Vagina (tissue), 2 donors: ENCODE results near the gene NDRG2. TPM values are rescaled to one million over a fixed set of nuclear protein-coding genes. Genes with fewer than 3 reads are reported as not detected.
A peak's percentile ranks its signal among the peaks of the same experiment; 100 is the strongest.
"Not testable (repeated sequence)": the region's sequence is repeated elsewhere in the genome, so short reads cannot be mapped to it uniquely, and the experiment has no call there.

ENCODE experiments used
- DNase-seq, 2 donors: peaks; one replicate each; pipeline ENCODE4 v3.0.0-alpha.2; 2017; ENCODE audit errors: extremely low spot score in 2 of 2
- H3K27ac ChIP-seq: fragments of 200-600 bp; sonication (generic); one replicate; pipeline ENCODE4 v1.5.1; 2019
- H3K27me3 ChIP-seq: fragments of 200-600 bp; sonication (generic); one replicate; pipeline ENCODE4 v1.5.1; 2019
- H3K36me3 ChIP-seq, 2 donors: fragments of 200-600 bp; sonication (generic); one replicate each; pipeline ENCODE4 v1.5.1; 2017 to 2019
- H3K4me1 ChIP-seq: fragments of 200-600 bp; sonication (generic); one replicate; pipeline ENCODE4 v1.5.1; 2019
- H3K4me3 ChIP-seq, 2 donors: fragments of 200-600 bp; sonication (generic); 1 replicate in 1 of 2; 2 replicates in 1 of 2; pipeline ENCODE4 v1.5.1; 2016 to 2019
- H3K9me3 ChIP-seq: fragments of 200-600 bp; sonication (generic); one replicate; pipeline ENCODE4 v1.5.1; 2019
- CTCF ChIP-seq, 3 experiments: fragments of 450-650 bp in 2 of 3; fragments of 200-600 bp in 1 of 3; sonication (generic) in 1 of 3; IDR thresholded peaks; one replicate each; pipeline ENCODE4 v1.5.1; 2017 to 2019; ENCODE audit warnings: antibody characterized with exemption in 3 of 3, mild to moderate bottlenecking in 2 of 3, moderate library complexity in 2 of 3
- POLR2A ChIP-seq, 2 donors: fragments of 450-650 bp; IDR thresholded peaks; one replicate each; pipeline ENCODE4 v1.6.1; 2017; ENCODE audit warnings: antibody characterized with exemption in 2 of 2, mild to moderate bottlenecking in 2 of 2, moderate library complexity in 2 of 2
- POLR2AphosphoS5 ChIP-seq, 2 donors: sonication (generic); formaldehyde crosslinking; IDR thresholded peaks; one replicate each; pipeline ENCODE4 v1.9.0; 2017; ENCODE audit warnings: antibody characterized with exemption in 2 of 2, mild to moderate bottlenecking in 2 of 2, low read depth in 1 of 2; ENCODE audit not compliant: insufficient read depth in 1 of 2
- intact Hi-C: fragments of 100-400 bp; cut with DNase I; formaldehyde crosslinking; loops from one replicate; pipeline ENCODE4 v1.15.1; 2023
- total RNA-seq: library from RNA; depleted of rRNA; stranded (reverse); fragments of >200 nt; gene quantifications from one replicate; pipeline ENCODE4 v1.2.3, GENCODE V29; 2016

The NDRG2 gene
- total RNA-seq, 1 donor from 2014 or later: 307 TPM

GRCh38 chr14:21011136-21011535, 13.7 kb downstream of the NDRG2 start:
- DNase-seq: no peak
- H3K27me3 ChIP-seq: no peaks in the 10 kb centered on the region
- H3K4me3 ChIP-seq: no peak overlapping the region
- peak overlapping the region; percentile 23 for H3K27ac ChIP-seq
- intact Hi-C loops: no loop called here
- H3K36me3 ChIP-seq: no peaks in the 10 kb centered on the region
- no peaks in the 10 kb centered on the region for H3K9me3 ChIP-seq
- no peaks in the 10 kb centered on the region for H3K4me1 ChIP-seq
- TF ChIP-seq POLR2A (IDR thresholded peaks at IDR 0.05): no peak

- DNase-seq, H3K36me3 ChIP-seq, H3K4me3 ChIP-seq, H3K9me3 ChIP-seq, H3K27me3 ChIP-seq, intact Hi-C loops, H3K4me1 ChIP-seq: not testable (repeated sequence)
- H3K27ac ChIP-seq: peak overlapping the region; percentile 52
Measured at GRCh38 chr14:21009721-21010120, 15.1 kb downstream of the NDRG2 start.

GRCh38 chr14:21003788-21004346, 21.0 kb downstream of the NDRG2 start:
- H3K9me3 ChIP-seq: no peaks in the 10 kb centered on the region
- intact Hi-C loops: loop anchor here (5.0 kb wide), 1 partner anchor 38 kb away; the partner anchor contains the start of gene RNASE7
- peak overlapping the region; percentile 58 for H3K27ac ChIP-seq
- DNase-seq: no peak
- TF ChIP-seq POLR2A (IDR thresholded peaks at IDR 0.05) (no peak), CTCF (IDR thresholded peaks at IDR 0.05) (no peak), POLR2AphosphoS5 (IDR thresholded peaks at IDR 0.05; ENCODE audit: insufficient read depth in 1 of 2, low read depth in 1 of 2) (no peak)
- H3K4me3 ChIP-seq: peak overlapping the region; percentile 4 to 23
- H3K27me3 ChIP-seq: no peaks in the 10 kb centered on the region
- peaks cover 15% of the 10 kb centered on the region for H3K4me1 ChIP-seq
- no peaks in the 10 kb centered on the region for H3K36me3 ChIP-seq

- TF ChIP-seq POLR2AphosphoS5 (IDR thresholded peaks at IDR 0.05; ENCODE audit: insufficient read depth in 1 of 2, low read depth in 1 of 2): no peak
- peaks cover 0 to 10% of the 10 kb centered on the region in 2 donors for H3K36me3 ChIP-seq
- no peak overlapping the region for H3K27ac ChIP-seq
Measured at GRCh38 chr14:21001218-21001617, 23.6 kb downstream of the NDRG2 start.

GRCh38 chr14:20999591-20999990, 25.3 kb downstream of the NDRG2 start:
- no peak for DNase-seq
- H3K27ac ChIP-seq: peak overlapping the region; percentile 64
- no peaks in the 10 kb centered on the region for H3K9me3 ChIP-seq
- peaks cover 29% of the 10 kb centered on the region for H3K4me1 ChIP-seq
- H3K27me3 ChIP-seq: no peaks in the 10 kb centered on the region
- TF ChIP-seq CTCF (IDR thresholded peaks at IDR 0.05): no peak
- intact Hi-C loops: no loop called here
- peaks cover 0 to 26% of the 10 kb centered on the region in 2 donors for H3K36me3 ChIP-seq
- no peak overlapping the region for H3K4me3 ChIP-seq

More at GRCh38 chr14:21001218-21001617, 23.6 kb downstream of the NDRG2 start:
- Histone ChIP-seq H3K9me3 (no peaks in the 10 kb centered on the region), H3K4me1 (peaks cover 29% of the 10 kb centered on the region), H3K27me3 (no peaks in the 10 kb centered on the region), H3K4me3 (no peak overlapping the region)
- DNase-seq: peak in 1 of 2 donors; percentile 34
- intact Hi-C loops: loop anchor here (5.0 kb wide), 1 partner anchor 41 kb away; the partner anchor contains the start of gene RNASE7

GRCh38 chr14:20998674-20999366, 26.0 kb downstream of the NDRG2 start, which contains the start of gene SLC39A2:
SLC39A2 (plus strand) TSS chr14:20999293; CDS start chr14:20999447, 154 bp downstream.
- Histone ChIP-seq H3K27me3 (no peaks in the 10 kb centered on the region), H3K36me3 (peaks cover 0 to 33% of the 10 kb centered on the region in 2 donors), H3K4me1 (peaks cover 29% of the 10 kb centered on the region), H3K27ac (peak within 1 kb of the TSS; percentile 64), H3K9me3 (no peaks in the 10 kb centered on the region), H3K4me3 (no peak within 1 kb of the TSS)
- TF ChIP-seq POLR2A (IDR thresholded peaks at IDR 0.05) (no peak), POLR2AphosphoS5 (IDR thresholded peaks at IDR 0.05; ENCODE audit: insufficient read depth in 1 of 2, low read depth in 1 of 2) (peak in 1 of 2 donors; percentile 59)
- intact Hi-C loops: no loop called here
- DNase-seq: peak in 1 of 2 donors; percentile 77

GRCh38 chr14:20998139-20998538, 26.7 kb downstream of the NDRG2 start:
- intact Hi-C loops: no loop called here
- H3K4me3 ChIP-seq: no peak overlapping the region

More at GRCh38 chr14:20998139-20998538, 26.7 kb downstream of the NDRG2 start:
- peak overlapping the region; percentile 64 for H3K27ac ChIP-seq
- peaks cover 29% of the 10 kb centered on the region for H3K4me1 ChIP-seq
- no peaks in the 10 kb centered on the region for H3K9me3 ChIP-seq
- peak in 1 of 2 donors; percentile 79 for DNase-seq
- TF ChIP-seq CTCF (IDR thresholded peaks at IDR 0.05): no peak
- no peak for TF ChIP-seq POLR2AphosphoS5 (IDR thresholded peaks at IDR 0.05; ENCODE audit: insufficient read depth in 1 of 2, low read depth in 1 of 2)
- TF ChIP-seq POLR2A (IDR thresholded peaks at IDR 0.05): no peak
- H3K36me3 ChIP-seq: peaks cover 0 to 40% of the 10 kb centered on the region in 2 donors
- H3K27me3 ChIP-seq: no peaks in the 10 kb centered on the region
